GM12878 (cell line): ENCODE data around the gene LRRC41. TPM values are rescaled to one million over a fixed set of nuclear protein-coding genes. Genes with fewer than 3 reads are reported as not detected.

Source experiments
- ATAC-seq: fragments of 200-7000 bp; cut with Tn5 transposase; 3 replicates; pipeline ENCODE4 v1.9.1; 2020; ENCODE audit warnings: mild to moderate bottlenecking, moderate library complexity
- BruUV-seq: library from RNA; stranded (reverse); fragments of 400-500 nt; replicated peaks from 2 replicates; lab custom pipeline; 2021; lab: Mats Ljungman, UMichigan
- CTCF ChIA-PET: fragments of 300-600 bp; sonication (Branson Sonifier 250); formaldehyde crosslinking; extraction: SDS; loops from one replicate; lab custom pipeline; 2021; ENCODE audit warnings: inconsistent platforms; lab: Yijun Ruan, JAX
- POLR2A ChIA-PET: fragments of 350-600 bp; formaldehyde crosslinking; extraction: SDS; loops from one replicate; lab custom pipeline; 2021; ENCODE audit warnings: inconsistent platforms; lab: Charles Lee
- RAD21 ChIA-PET: fragments of 300-600 bp; sonication (Branson Sonifier 250); formaldehyde crosslinking; loops from one replicate; lab custom pipeline; 2023; ENCODE audit warnings: antibody characterized with exemption; ENCODE audit not compliant: unreplicated experiment; lab: Charles Lee
- SMC1A ChIA-PET: fragments of 300-600 bp; sonication (Branson Sonifier 250); formaldehyde crosslinking; loops from one replicate; lab custom pipeline; 2023; ENCODE audit not compliant: unreplicated experiment, uncharacterized antibody; lab: Charles Lee
- DNase-seq: peaks from one replicate; pipeline ENCODE4 v3.0.0-alpha.2; 2011; ENCODE audit warnings: low read depth, low spot score
- FAIRE-seq: peaks from 3 replicates; lab custom pipeline; 2011; peaks lifted over from hg19 to GRCh38; lab: Jason Lieb, UNC
- H2AFZ ChIP-seq: 2 replicates; pipeline ENCODE4 v1.6.0; 2011; ENCODE audit warnings: low read depth, low read length, control low read depth; ENCODE audit not compliant: control insufficient read depth
- H3K27ac ChIP-seq: 2 replicates; pipeline ENCODE4 v1.5.1; 2011; ENCODE audit warnings: control low read depth; ENCODE audit not compliant: control insufficient read depth, insufficient read depth
- H3K27me3 ChIP-seq, 2 experiments: replicated peaks in 1 of 2; 2 replicates each; pipeline versions ENCODE4 v1.6.0 to v1.6.1; 2011; ENCODE audit warnings: low read length in 1 of 2; ENCODE audit not compliant: control insufficient read depth in 2 of 2, insufficient read depth in 2 of 2
- H3K36me3 ChIP-seq, 2 experiments: 2 replicates each; pipeline ENCODE4 v1.5.1; 2011; ENCODE audit warnings: low read length in 1 of 2; ENCODE audit not compliant: control insufficient read depth in 2 of 2, insufficient read depth in 2 of 2
- H3K4me1 ChIP-seq: 2 replicates; pipeline ENCODE4 v1.6.1; 2011; ENCODE audit warnings: mild to moderate bottlenecking, low read length, moderate library complexity, mixed read lengths; ENCODE audit not compliant: control insufficient read depth, insufficient read depth
- H3K4me2 ChIP-seq: 2 replicates; pipeline ENCODE4 v1.6.0; 2011; ENCODE audit warnings: control low read depth; ENCODE audit not compliant: control insufficient read depth, insufficient read depth
- H3K4me3 ChIP-seq: fragments of 200-600 bp; sonication (generic); 2 replicates; pipeline ENCODE4 v1.5.1; 2016
- H3K79me2 ChIP-seq: 2 replicates; pipeline ENCODE4 v1.6.0; 2011; ENCODE audit warnings: low read length; ENCODE audit not compliant: control insufficient read depth, insufficient read depth
- H3K9ac ChIP-seq: 2 replicates; pipeline ENCODE4 v1.8.0; 2011; ENCODE audit warnings: low read length, control low read depth, mixed read lengths; ENCODE audit not compliant: control insufficient read depth, insufficient read depth
- H3K9me3 ChIP-seq: replicated peaks from 3 replicates; pipeline ENCODE4 v1.5.1; 2011; ENCODE audit warnings: mild to moderate bottlenecking, low read length; ENCODE audit not compliant: control insufficient read depth, insufficient read depth
- H4K20me1 ChIP-seq: 2 replicates; pipeline ENCODE4 v1.6.0; 2011; ENCODE audit not compliant: control insufficient read depth, insufficient read depth
- TCF3 ChIP-seq: IDR thresholded peaks from 2 replicates; pipeline ENCODE4 v1.6.1; 2012; ENCODE audit warnings: low read depth, mild to moderate bottlenecking, low read length, borderline replicate concordance; ENCODE audit not compliant: insufficient read depth
- ZNF384 ChIP-seq: IDR thresholded peaks from 2 replicates; pipeline ENCODE4 v1.6.1; 2012; ENCODE audit warnings: low read depth, mild to moderate bottlenecking, low read length, improper control_type of control experiment, borderline replicate concordance
- WGBS: methylation state at CpG from one replicate; pipeline ENCODE4 v1.1.6; 2016; ENCODE audit warnings: low lambda C conversion rate; ENCODE audit not compliant: insufficient replicate concordance, insufficient coverage; ENCODE audit errors: missing lambda C conversion rate; 5-methylcytosine and 5-hydroxymethylcytosine counted together
- in situ Hi-C: fragments of 300-500 bp; cut with MboI; formaldehyde crosslinking; loops from 9 replicates; pipeline ENCODE4 v1.14.3; 2018; ENCODE audit warnings: mixed read lengths
- intact Hi-C: fragments of 100-400 bp; cut with micrococcal nuclease; formaldehyde crosslinking; loops from one replicate; pipeline ENCODE4 v1.14.2; 2022; ENCODE audit not compliant: unreplicated experiment
- polyA plus RNA-seq, 11 experiments: library from polyadenylated mRNA; depleted of rRNA in 4 of 11; unstranded in 6 of 11; stranded (reverse) in 5 of 11; fragments of >200 nt; fragmentation: Nextera tagmentation in 4 of 11; fragmentation: Illumina TruSeq in 1 of 11; extraction: Ambion mirVana in 4 of 11; extraction: Trizol in 1 of 11; gene quantifications; 1 replicate in 1 of 11; 2 replicates in 10 of 11; pipeline versions ENCODE4 v1.2.1 to v1.2.3, GENCODE V29; 2011 to 2016; ENCODE audit warnings: inconsistent platforms in 2 of 11, missing spikeins in 2 of 11, low read depth in 1 of 11
- total RNA-seq, 4 experiments: library from RNA; depleted of rRNA in 3 of 4; stranded (reverse); fragments of >200 nt in 3 of 4; fragmentation: Illumina TruSeq in 1 of 4; extraction: Trizol in 1 of 4; gene quantifications; 2 replicates each; pipeline versions ENCODE4 v1.2.1 to v1.2.3, GENCODE V29; 2013 to 2021
- TF ChIP-seq, protein P1 (sequence below): fragments of 450-650 bp; IDR thresholded peaks from 2 replicates; pipeline ENCODE4 v1.6.1; 2016; ENCODE audit warnings: mild to moderate bottlenecking, moderate library complexity, borderline replicate concordance
- TF ChIP-seq, protein P2 (sequence below): fragments of 450-650 bp; formaldehyde crosslinking; IDR thresholded peaks from 2 replicates; pipeline ENCODE4 v1.5.0; 2022; ENCODE audit warnings: mild to moderate bottlenecking, missing genetic modification characterization
- TF ChIP-seq, protein P3 (sequence below): IDR thresholded peaks from 2 replicates; pipeline ENCODE4 v1.6.1; 2011; ENCODE audit warnings: mild to moderate bottlenecking, low read depth, low read length, moderate library complexity; ENCODE audit not compliant: insufficient replicate concordance

LRRC41 gene
- total and polyA plus RNA-seq, 10 of the 15 experiments (the other 5 are each of a cell fraction or from before 2014, with no cell fraction given), result 12.0 to 79.9 (median 48.5) TPM

DNA sequence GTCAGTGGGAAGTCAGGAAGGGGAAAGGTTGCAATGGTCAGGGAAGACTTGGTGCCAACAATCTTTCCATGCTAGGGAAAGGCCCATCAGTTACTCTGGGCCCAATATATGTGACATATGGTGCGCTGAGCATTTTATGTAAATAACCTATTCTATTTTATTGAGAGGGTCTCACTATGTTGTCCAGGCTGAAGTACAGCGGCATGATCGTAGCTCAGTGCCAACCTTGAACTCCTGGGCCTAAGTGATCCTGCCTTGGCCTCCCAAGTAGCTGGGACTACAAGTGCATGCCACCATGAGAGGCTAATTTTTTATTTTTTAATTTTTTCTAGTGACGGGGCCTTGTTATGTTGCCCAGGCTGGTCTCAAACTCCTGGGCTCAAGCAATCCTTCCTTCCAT lies 6.9 kb upstream of the LRRC41 start:
- RAD21 ChIA-PET, result interaction anchor here (1.7 kb wide), 1 partner anchor 30 kb away, joined by 5 read pairs; the partner anchor contains the start of gene NSUN4
- POLR2A ChIA-PET, result interaction anchor here (4.0 kb wide), 1 partner anchor 16 kb away, joined by 35 read pairs; no protein-coding TSS in a partner anchor
- Histone ChIP-seq H3K9ac (no peak overlapping the region), H2AFZ (no peak overlapping the region), H4K20me1 (peaks cover 3% of the 10 kb centered on the region; the same call in 1 of the 2 replicates), H3K27me3 (no peaks in the 10 kb centered on the region), H3K9me3 (no peaks in the 10 kb centered on the region; the same call in 2 of the 3 replicates), H3K4me3 (no peak overlapping the region), H3K4me2 (no peak overlapping the region), H3K4me1 (peaks cover 11% of the 10 kb centered on the region), H3K27ac (no peak overlapping the region), H3K79me2 (peaks cover 72% of the 10 kb centered on the region), H3K36me3 (peaks cover 9 to 31% of the 10 kb centered on the region in 2 experiments)
- BruUV-seq, result no TSS peak
- FAIRE-seq (no peak), ATAC-seq (no peak), DNase-seq (no peak)
- CTCF ChIA-PET, result interaction anchor here (0.7 to 8.0 kb wide), 2 partner anchors 15 to 23 kb away, joined by 4 to 56 read pairs; no protein-coding TSS in a partner anchor
- TF ChIP-seq ZNF384 (no peak), TCF3 (no peak)
- TF ChIP-seq, protein P1, sequence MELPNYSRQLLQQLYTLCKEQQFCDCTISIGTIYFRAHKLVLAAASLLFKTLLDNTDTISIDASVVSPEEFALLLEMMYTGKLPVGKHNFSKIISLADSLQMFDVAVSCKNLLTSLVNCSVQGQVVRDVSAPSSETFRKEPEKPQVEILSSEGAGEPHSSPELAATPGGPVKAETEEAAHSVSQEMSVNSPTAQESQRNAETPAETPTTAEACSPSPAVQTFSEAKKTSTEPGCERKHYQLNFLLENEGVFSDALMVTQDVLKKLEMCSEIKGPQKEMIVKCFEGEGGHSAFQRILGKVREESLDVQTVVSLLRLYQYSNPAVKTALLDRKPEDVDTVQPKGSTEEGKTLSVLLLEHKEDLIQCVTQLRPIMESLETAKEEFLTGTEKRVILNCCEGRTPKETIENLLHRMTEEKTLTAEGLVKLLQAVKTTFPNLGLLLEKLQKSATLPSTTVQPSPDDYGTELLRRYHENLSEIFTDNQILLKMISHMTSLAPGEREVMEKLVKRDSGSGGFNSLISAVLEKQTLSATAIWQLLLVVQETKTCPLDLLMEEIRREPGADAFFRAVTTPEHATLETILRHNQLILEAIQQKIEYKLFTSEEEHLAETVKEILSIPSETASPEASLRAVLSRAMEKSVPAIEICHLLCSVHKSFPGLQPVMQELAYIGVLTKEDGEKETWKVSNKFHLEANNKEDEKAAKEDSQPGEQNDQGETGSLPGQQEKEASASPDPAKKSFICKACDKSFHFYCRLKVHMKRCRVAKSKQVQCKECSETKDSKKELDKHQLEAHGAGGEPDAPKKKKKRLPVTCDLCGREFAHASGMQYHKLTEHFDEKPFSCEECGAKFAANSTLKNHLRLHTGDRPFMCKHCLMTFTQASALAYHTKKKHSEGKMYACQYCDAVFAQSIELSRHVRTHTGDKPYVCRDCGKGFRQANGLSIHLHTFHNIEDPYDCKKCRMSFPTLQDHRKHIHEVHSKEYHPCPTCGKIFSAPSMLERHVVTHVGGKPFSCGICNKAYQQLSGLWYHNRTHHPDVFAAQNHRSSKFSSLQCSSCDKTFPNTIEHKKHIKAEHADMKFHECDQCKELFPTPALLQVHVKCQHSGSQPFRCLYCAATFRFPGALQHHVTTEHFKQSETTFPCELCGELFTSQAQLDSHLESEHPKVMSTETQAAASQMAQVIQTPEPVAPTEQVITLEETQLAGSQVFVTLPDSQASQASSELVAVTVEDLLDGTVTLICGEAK, result no peak
- TF ChIP-seq, protein P2, sequence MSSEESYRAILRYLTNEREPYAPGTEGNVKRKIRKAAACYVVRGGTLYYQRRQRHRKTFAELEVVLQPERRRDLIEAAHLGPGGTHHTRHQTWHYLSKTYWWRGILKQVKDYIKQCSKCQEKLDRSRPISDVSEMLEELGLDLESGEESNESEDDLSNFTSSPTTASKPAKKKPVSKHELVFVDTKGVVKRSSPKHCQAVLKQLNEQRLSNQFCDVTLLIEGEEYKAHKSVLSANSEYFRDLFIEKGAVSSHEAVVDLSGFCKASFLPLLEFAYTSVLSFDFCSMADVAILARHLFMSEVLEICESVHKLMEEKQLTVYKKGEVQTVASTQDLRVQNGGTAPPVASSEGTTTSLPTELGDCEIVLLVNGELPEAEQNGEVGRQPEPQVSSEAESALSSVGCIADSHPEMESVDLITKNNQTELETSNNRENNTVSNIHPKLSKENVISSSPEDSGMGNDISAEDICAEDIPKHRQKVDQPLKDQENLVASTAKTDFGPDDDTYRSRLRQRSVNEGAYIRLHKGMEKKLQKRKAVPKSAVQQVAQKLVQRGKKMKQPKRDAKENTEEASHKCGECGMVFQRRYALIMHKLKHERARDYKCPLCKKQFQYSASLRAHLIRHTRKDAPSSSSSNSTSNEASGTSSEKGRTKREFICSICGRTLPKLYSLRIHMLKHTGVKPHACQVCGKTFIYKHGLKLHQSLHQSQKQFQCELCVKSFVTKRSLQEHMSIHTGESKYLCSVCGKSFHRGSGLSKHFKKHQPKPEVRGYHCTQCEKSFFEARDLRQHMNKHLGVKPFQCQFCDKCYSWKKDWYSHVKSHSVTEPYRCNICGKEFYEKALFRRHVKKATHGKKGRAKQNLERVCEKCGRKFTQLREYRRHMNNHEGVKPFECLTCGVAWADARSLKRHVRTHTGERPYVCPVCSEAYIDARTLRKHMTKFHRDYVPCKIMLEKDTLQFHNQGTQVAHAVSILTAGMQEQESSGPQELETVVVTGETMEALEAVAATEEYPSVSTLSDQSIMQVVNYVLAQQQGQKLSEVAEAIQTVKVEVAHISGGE (CRISPR knock-in tag), result no peak
- TF ChIP-seq, protein P3, sequence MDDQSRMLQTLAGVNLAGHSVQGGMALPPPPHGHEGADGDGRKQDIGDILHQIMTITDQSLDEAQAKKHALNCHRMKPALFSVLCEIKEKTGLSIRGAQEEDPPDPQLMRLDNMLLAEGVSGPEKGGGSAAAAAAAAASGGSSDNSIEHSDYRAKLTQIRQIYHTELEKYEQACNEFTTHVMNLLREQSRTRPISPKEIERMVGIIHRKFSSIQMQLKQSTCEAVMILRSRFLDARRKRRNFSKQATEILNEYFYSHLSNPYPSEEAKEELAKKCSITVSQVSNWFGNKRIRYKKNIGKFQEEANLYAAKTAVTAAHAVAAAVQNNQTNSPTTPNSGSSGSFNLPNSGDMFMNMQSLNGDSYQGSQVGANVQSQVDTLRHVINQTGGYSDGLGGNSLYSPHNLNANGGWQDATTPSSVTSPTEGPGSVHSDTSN, result no peak
- SMC1A ChIA-PET, result interaction anchor here (0.8 to 4.2 kb wide), 2 partner anchors 13 to 17 kb away, joined by 3 to 46 read pairs; no protein-coding TSS in a partner anchor
- in situ Hi-C loops (no loop called here), intact Hi-C loops (no loop called here)
- 97% methylated on average over 4 of the region's 4 CpGs for WGBS
